Measurements from ENCODE around the gene GPC1. TPM values are rescaled to one million over a fixed set of nuclear protein-coding genes. Genes with fewer than 3 reads are reported as not detected.

Gene GPC1
- total and polyA plus RNA-seq, 10 of the 15 experiments (the other 5 are each of a cell fraction or from before 2014, with no cell fraction given) = 0.06 to 0.77 (median 0.23) TPM; not detected in 3

DNA sequence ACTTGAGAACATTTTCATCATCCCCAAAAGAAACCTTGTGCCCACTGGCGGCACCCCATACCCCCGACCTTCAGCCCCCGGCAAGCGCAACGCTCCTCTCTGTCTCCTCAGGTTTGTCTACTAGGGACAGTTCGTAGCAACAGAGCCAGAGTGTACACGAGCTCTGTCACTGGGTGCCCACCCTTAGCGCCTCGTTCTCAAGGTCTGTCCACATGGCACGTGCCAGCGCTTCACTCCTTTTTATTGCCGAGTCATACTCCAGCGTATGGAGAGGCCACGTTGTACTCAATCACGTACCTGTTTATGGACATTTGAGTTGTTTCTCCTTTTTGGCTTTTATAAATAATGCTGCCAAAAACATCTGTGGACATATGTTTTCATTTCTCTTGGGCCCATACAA is 30.3 kb upstream of the GPC1 start (continued):
- TF ChIP-seq RB1 (IDR thresholded peaks at IDR 0.05; ENCODE audit: borderline replicate concordance) (no peak), MEF2B (IDR thresholded peaks at IDR 0.05; ENCODE audit: partially characterized antibody, poor library complexity, severe bottlenecking) (no peak)

DNA sequence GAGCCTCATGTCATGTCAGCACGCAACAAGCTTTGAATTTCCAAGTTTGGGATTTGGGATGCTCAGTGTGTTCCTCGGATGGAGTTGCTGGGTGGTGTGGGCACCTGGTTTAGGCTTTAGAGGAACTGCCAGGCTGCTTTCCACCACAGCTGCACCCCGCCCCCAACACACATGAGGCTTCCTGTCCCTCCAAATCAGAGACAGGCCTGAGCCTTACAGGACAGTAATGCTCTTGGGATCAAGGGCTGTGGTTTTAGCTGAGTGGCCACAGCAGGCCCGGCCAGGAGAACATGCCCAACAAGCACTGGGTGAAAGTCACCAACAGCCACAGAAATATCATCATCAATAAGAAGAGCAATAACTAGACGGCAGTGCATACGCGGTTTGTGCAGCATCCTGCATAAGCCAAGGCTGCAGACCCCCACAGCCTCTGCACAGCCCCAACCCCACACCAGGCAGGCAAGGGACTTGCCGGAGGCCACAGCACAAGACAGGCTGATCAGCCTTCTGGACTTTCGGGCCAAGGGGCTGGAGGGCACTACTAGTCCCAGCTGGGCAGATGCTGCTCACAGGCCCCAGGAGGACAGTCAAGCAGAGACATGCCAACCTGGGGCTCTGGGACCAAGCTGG is 29.7 kb upstream of the GPC1 start:
- in situ Hi-C loops (cut with MboI) = no loop called here

More for the DNA sequence above, 29.7 kb upstream of the GPC1 start:
- POLR2A ChIA-PET = no interaction called here
- RAD21 ChIA-PET (ENCODE audit: unreplicated experiment) = no interaction called here
- H3K4me2 ChIP-seq (ENCODE audit: control insufficient read depth, insufficient read depth) = no peak overlapping the region
- H4K20me1 ChIP-seq (ENCODE audit: control insufficient read depth, insufficient read depth) = no peaks in the 10 kb centered on the region
- no peaks in the 10 kb centered on the region for H3K36me3 ChIP-seq (ENCODE audit: control insufficient read depth in 2 of 2, insufficient read depth in 2 of 2, low read length in 1 of 2)
- TF ChIP-seq ZZZ3 (IDR thresholded peaks at IDR 0.05; ENCODE audit: control insufficient read depth, insufficient read length, low read depth) (no peak), MTA3 (IDR thresholded peaks at IDR 0.05; ENCODE audit: borderline replicate concordance, low read length) (no peak), MEF2B (IDR thresholded peaks at IDR 0.05; ENCODE audit: partially characterized antibody, poor library complexity, severe bottlenecking) (no peak), POLR2AphosphoS2 (IDR thresholded peaks at IDR 0.05; ENCODE audit: low read depth, low read length) (no peak), BRCA1 (IDR thresholded peaks at IDR 0.05; ENCODE audit: low read depth, low read length) (no peak), ETV6 (conservative IDR thresholded peaks at IDR 0.05 in 1 of 2, IDR thresholded peaks at IDR 0.05 in 1 of 2; ENCODE audit: borderline replicate concordance in 1 of 2, low read depth in 1 of 2) (no peak), YY1 (IDR thresholded peaks at IDR 0.05; ENCODE audit: low read depth, low read length) (no peak)
- TF ChIP-seq, protein P1, sequence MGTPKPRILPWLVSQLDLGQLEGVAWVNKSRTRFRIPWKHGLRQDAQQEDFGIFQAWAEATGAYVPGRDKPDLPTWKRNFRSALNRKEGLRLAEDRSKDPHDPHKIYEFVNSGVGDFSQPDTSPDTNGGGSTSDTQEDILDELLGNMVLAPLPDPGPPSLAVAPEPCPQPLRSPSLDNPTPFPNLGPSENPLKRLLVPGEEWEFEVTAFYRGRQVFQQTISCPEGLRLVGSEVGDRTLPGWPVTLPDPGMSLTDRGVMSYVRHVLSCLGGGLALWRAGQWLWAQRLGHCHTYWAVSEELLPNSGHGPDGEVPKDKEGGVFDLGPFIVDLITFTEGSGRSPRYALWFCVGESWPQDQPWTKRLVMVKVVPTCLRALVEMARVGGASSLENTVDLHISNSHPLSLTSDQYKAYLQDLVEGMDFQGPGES (IDR thresholded peaks at IDR 0.05) = no peak
- TF ChIP-seq, protein P2, sequence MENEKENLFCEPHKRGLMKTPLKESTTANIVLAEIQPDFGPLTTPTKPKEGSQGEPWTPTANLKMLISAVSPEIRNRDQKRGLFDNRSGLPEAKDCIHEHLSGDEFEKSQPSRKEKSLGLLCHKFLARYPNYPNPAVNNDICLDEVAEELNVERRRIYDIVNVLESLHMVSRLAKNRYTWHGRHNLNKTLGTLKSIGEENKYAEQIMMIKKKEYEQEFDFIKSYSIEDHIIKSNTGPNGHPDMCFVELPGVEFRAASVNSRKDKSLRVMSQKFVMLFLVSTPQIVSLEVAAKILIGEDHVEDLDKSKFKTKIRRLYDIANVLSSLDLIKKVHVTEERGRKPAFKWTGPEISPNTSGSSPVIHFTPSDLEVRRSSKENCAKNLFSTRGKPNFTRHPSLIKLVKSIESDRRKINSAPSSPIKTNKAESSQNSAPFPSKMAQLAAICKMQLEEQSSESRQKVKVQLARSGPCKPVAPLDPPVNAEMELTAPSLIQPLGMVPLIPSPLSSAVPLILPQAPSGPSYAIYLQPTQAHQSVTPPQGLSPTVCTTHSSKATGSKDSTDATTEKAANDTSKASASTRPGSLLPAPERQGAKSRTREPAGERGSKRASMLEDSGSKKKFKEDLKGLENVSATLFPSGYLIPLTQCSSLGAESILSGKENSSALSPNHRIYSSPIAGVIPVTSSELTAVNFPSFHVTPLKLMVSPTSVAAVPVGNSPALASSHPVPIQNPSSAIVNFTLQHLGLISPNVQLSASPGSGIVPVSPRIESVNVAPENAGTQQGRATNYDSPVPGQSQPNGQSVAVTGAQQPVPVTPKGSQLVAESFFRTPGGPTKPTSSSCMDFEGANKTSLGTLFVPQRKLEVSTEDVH (IDR thresholded peaks at IDR 0.05; ENCODE audit: low read depth, partially characterized antibody) = no peak
- no TSS peak for BruUV-seq (replicated peaks)
- H3K4me1 ChIP-seq (ENCODE audit: control insufficient read depth, insufficient read depth, low read length) = no peaks in the 10 kb centered on the region
- intact Hi-C loops (cut with micrococcal nuclease; ENCODE audit: unreplicated experiment) = no loop called here
- 41% methylated on average over 9 of the region's 9 CpGs for WGBS (ENCODE audit: insufficient coverage, insufficient replicate concordance, low lambda C conversion rate, missing lambda C conversion rate)
- FAIRE-seq (no peak), ATAC-seq (no peak), DNase-seq (ENCODE audit: low read depth, low spot score) (no peak)
- no peak overlapping the region for H2AFZ ChIP-seq (ENCODE audit: control insufficient read depth, low read depth, low read length)
- no peaks in the 10 kb centered on the region for H3K9me3 ChIP-seq (replicated peaks; ENCODE audit: control insufficient read depth, insufficient read depth, low read length)
- no peaks in the 10 kb centered on the region for H3K79me2 ChIP-seq (ENCODE audit: control insufficient read depth, insufficient read depth, low read length)
- SMC1A ChIA-PET (ENCODE audit: uncharacterized antibody, unreplicated experiment) = no interaction called here
- no peak overlapping the region for H3K9ac ChIP-seq (ENCODE audit: control insufficient read depth, insufficient read depth, low read length)
- no peak overlapping the region for H3K27ac ChIP-seq (ENCODE audit: control insufficient read depth, insufficient read depth)
- H3K27me3 ChIP-seq (replicated peaks in 1 of 2; ENCODE audit: control insufficient read depth in 2 of 2, insufficient read depth in 2 of 2, low read length in 1 of 2) = no peaks in the 10 kb centered on the region; a peak in 1 of 4 replicates
- CTCF ChIA-PET = no interaction called here
- H3K4me3 ChIP-seq = no peak overlapping the region
